Kasumi-1 (cell line): Measurements from ENCODE around the gene APOL1.
"Not testable (repeated sequence)": the region's sequence is repeated elsewhere in the genome, so short reads cannot be mapped to it uniquely, and the experiment has no call there.

Experiments used
- DNase-seq, 2 experiments: peaks; one replicate each; lab custom pipeline; 2025; lab: John Stamatoyannopoulos, UW

The APOL1 gene, protein sequence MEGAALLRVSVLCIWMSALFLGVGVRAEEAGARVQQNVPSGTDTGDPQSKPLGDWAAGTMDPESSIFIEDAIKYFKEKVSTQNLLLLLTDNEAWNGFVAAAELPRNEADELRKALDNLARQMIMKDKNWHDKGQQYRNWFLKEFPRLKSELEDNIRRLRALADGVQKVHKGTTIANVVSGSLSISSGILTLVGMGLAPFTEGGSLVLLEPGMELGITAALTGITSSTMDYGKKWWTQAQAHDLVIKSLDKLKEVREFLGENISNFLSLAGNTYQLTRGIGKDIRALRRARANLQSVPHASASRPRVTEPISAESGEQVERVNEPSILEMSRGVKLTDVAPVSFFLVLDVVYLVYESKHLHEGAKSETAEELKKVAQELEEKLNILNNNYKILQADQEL

DNA sequence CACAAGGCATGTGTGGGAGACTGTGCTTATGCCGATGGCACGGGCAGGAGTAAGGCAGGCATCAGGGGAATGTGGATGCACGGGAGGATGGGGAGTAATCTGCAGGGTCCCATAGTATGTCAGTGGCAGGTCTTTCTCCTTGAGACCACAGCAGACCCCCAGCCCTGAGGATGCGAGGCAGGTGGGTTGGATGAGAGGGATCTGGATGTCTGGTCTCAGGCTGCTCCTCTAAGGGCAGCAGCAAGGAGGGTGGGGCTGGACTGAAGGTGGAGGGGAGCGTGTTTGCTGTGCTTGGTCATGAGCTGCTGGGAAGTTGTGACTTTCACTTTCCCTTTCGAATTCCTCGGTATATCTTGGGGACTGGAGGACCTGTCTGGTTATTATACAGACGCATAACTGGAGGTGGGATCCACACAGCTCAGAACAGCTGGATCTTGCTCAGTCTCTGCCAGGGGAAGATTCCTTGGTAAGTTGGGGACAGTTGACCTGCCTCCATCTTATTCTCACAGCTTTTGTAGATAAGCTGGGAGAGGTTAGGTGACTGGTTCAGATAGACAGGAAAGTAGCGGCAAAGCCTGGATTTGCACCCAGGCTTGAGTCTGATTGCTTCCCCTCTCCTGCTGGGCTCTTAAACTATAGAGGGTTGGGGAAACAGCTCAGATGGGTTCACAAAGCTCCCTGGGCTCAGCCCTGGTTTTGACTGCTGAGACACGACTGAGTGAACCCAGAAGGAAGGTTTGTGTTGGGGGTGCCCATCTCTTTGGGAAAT, at the start of gene APOL1:
Gene APOL1 (plus strand): TSS at position 380 of the 769 bp plus-strand sequence. CDS start 1,823 bp downstream, outside the sequence.
- DNase-seq, result no peak

DNA sequence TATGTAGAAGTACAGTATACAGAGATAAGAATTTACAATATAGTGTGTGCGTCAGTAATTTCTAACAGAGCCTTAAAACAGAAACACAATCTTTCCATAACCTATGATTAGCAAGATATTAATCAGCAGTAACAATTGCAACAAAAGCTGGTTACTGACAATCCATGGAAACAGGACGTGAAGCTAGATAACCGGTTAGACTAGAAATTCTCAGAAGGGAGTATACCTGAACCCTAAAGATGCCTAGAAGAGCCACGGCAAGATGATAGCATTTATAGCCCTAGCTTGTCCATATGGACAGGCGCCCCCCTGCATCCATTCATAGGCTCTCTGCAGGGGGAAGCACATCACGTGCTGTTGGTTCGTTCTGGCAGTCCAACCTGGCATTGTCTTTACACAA, 49.5 kb upstream of the APOL1 start:
- DNase-seq, result not testable (repeated sequence)

DNA sequence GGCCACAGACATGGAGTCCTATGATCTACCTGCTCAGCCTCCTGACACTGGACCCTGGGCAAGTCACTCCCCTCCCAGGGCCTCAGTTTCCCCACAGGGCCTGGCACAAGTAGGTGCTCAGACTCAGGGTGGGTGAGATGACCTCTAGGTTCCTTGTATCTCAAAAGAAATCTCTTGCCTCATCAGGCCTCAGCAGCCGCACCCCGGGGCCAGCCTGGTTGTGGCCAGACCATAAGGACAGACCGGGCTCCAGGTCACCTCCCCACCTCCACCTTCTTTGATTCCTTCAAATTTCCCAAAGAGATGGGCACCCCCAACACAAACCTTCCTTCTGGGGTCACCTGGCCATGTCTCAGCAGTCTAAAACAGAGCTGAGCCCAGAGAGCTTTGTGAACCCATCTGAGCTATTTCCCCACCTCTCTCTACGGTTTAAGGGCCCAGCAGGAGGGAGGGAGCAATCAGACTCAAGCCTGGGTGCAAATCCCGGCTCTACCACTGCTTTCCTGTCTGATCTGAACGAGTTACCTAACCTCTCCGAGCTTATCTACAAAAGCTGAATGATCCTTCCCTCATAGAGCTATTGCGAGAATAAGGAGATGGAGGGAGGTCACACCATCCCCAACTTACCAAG, 48.8 kb upstream of the APOL1 start:
- no peak for DNase-seq

DNA sequence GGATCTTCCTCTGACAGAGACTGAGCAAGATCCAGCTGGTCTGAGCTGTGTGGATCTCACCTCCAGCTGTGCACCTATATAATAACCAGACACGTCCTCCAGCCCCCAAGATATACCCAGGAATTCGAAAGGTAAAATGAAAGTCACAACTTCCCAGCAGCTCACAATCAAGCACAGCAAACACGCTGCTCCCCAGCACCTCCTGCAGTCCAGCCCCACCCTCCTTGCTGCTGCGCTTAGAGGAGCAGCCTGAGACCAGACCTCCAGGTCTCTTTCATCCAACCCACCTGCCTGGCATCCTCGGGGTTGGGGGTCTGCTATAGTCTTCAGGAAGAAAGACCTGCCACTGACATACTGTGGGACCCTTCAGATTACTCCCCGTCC, 48.3 kb upstream of the APOL1 start:
- no peak for DNase-seq

DNA sequence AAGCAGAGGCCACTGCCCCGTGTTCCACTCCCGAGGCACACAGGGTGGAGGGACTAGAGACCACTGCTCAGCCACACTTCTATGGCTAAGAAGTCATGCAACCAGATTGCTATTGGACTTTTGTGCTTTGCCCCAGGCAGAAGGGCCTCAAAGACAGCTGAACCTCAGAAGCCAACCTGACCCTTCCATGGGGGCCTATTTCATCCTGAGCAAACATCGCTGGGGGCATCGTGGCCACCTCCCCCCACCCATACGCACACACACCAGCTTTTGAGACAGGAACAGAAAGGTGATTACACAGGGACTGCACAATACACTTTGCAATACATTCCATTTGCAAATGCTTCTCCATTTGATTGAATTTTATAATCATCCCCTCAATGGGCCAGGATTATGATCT, 47.4 kb upstream of the APOL1 start:
- not testable (repeated sequence) for DNase-seq

DNA sequence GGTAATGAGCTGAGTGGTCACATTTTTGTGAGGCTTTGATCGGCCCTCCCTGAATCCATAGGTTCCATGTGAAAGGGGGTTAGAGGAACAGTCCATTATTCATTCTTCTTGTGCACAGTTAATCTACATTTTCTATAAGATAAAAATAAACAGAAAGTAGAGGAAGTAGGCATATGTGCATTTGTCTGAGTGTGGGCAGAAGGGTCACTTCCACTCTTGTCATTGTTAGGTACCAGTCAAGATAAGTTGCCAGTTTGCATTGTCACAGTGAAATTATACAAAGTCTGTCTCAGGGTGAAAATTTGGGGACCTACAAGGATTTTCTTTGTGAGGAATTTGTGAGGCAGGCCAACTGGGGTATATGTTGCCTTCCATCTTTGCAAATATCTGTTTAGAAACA, 46.7 kb upstream of the APOL1 start:
- no peak for DNase-seq

DNA sequence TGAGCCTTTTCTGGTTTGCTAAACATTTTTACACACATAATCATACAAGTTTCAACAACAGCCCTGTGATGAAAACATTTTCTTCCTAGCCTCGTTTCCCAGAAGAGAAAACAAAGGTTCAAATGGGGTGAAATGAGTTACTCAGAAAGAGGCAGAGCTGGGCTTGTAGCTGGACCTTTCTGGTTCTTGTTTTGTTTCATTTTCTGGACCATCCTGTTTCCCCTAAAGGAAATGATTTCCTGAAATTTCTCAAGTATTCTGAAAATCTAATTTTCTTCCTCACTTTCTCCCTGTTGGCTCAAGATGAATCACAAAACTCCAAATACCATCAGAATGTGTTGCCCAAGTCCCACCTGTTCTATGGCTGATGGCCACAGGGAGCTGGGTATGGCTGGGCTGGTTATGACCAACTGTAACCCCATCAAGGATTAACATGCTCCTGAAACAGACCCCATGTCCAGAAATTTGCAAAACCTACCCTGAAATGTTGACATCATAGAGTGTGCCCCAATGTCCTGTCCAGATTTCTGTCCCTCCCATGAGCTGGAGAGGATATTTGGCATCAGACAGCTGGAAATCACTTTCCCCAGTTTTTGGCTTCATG, 44.7 kb upstream of the APOL1 start:
- DNase-seq, result no peak

DNA sequence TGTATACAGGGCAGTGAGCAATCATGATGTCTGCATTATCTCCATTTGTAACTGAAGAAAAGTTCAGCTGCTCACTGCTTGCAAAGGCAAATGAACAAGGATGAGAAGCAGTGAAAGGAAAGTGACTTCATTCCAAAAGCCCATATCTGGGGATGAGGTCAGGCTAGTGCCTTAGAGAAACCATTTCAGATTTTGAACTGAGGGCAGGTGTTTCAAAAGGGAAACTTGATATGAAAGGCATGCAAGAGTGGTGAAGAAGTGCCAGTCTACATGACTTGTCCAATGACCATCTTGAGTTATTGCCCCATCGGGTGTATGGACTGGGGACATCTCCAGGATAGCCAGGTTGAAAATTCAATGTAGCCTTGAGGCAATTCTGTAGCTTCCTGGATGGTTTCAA, 44.0 kb upstream of the APOL1 start:
- no peak for DNase-seq

DNA sequence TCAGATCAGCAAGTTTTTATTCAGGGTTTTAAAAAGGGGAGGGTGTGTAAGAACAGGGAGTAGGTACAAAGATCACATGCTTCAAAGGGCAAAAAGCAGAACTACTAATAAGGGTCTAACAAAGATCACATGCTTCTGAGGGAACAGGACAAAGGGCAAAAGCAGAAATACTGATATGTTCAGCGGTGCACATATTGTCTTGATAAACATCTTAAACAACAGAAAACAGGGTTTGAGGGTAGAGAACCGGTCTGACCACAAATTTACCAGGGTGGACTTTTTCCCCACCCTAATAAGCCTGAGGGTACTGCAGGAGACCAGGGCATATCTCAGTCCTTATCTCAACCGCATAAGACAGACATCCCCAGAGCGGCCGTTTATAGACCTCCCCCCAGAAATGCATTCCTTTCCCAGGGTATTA, 43.4 kb upstream of the APOL1 start:
- DNase-seq, result not testable (repeated sequence)

DNA sequence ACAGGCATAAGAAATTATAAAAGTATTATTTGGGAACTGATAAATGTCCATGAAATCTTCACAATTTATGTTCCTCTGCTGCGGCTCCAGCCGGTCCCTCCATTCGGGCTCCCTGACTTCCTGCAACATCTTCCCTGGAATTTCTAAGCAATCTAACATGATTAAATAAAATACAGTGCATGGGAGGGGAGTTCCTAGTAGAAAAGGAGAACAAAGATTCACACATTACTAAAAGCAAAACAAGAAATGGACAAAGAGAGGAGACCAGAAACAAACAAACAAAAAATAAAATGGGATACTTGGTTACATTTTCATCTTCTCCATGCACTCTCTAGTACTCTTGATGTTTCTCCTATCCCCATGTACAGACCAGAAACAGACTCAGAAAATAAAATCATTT, 42.7 kb upstream of the APOL1 start:
- DNase-seq, result no peak

DNA sequence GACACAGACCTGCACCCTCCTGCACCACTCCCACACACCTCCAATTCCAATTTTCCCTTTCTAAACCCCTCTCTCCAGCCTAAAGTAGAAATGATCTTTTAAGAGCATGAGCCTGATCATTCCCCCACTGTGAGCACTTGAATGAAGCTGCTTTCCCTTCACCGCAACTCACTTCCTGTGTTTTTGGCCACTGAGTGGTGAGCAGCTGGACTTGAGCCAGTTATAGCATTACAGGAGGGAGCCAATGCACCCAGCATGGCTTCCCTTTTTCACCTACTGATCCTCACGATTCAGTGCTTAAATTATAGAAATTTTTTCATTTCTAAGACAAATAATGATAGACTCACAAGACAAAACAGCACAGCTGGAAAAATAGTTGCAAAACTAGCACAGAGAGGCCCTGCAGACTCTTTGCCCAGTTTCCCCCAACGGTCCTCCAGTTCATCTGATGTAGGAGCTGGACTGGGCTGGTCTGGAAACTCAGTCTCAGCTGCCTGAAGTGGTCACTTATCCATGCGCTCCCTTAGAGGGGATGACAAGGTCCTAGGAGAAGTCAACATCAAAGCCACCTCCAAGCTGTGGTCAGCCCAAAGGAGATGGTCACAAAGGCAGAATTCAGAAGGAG, 41.6 kb upstream of the APOL1 start:
- peak; percentile 70 to 71 for DNase-seq

DNA sequence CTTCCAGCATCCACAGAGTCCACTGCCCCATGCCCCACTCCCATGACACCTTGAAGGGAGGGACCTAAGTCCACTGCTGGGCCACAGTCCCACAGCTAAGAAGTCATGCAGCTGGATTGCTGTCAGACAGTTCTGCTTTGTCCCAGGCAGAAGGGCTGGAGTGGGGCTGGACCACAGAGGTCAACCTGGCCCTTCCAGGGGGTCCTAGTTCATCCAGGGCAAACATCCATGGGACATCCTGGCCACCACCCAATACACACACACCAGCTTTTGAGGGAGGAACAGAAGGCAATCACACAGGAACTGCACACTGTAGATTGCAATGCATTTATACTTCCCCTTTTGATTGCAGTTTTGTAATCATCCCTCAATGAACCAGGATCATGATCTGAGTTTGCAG, 40.0 kb upstream of the APOL1 start:
- DNase-seq, result peak; percentile 58 to 70

DNA sequence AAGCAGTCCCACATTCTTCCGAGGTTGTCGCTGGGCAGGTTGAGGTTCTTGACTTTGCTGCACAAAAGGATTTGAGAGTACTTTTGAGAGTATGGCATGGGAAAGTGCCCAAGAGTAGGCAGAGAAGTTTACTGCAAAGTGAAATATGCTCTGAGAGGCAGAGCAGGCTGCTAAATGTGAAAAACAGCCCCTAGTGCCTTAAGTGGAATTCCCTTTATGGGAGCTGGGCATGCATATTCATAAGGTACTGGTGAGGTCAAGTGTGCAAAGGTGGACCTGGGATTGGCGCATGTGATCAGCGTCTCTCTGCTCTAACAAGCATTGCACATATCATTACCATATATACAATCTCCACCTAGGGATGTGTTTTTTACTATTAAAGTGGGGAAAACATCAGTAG, 39.3 kb upstream of the APOL1 start:
- no peak for DNase-seq

DNA sequence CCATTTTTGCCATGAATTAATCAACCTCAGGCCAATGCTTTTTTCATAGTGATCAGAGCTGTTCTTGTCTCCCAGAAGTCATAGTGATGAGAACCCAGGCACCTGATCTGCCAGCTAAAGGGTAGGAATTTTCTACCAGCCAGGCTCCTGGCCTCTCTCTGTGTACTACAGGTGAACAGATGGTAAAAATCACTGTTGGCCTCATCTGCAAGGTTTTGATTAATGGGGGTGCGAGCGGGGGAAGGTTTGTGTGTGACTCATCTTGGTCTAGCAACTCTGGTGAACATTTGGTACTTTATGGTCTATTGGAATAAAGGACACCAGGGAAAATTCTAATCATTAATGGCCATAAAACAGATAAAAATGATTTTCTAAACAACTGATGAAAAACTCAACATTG, 37.0 kb upstream of the APOL1 start:
- DNase-seq, result no peak

DNA sequence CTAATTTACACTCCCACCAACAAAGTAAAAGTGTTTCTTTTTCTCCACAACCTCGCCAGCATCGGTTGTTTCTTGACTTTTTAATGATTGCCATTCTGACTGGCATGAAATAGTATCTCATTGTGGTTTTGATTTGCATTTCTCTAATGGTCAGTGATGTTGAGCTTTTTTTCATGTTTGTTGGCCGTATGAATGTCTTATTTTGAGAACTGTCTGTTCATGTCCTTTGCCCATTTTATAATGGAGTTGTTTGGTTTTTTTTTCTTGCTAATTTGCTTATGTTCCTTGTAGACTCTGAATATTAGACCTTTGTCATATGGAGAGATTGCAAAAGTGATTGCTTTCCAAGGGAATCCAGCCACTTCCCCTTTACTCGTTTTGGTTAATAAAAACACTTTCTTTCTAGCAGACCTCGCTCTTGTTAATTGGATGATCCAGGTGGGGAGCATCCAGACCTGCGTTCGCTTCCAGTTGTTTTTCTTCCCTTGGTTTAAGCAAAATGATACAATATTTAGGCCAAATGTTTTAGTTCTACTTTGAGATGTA, 34.2 kb upstream of the APOL1 start:
- no peak for DNase-seq

DNA sequence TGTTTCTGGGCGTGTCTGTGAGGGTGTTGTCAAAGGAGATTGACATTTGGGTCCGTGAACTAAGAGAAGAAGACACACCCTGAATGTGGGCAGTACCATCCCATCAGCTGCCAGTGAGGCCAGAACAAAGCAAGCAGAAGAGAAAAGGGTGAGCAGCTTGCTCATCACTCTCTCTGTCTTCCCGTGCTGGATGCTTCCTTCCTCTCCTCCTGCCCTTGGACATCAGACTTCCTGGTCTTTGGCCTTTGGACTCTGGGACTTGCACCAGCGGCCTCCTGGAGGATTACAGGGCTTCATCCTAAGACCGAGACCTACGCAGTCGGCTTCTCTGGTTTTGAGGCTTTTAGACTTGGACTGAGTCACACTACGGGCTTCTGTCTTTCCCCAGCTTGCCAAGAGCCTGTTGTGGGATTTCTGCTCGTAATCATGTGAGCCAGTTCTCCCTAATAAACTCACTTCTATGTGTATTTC, 32.4 kb upstream of the APOL1 start:
- DNase-seq, result no peak

DNA sequence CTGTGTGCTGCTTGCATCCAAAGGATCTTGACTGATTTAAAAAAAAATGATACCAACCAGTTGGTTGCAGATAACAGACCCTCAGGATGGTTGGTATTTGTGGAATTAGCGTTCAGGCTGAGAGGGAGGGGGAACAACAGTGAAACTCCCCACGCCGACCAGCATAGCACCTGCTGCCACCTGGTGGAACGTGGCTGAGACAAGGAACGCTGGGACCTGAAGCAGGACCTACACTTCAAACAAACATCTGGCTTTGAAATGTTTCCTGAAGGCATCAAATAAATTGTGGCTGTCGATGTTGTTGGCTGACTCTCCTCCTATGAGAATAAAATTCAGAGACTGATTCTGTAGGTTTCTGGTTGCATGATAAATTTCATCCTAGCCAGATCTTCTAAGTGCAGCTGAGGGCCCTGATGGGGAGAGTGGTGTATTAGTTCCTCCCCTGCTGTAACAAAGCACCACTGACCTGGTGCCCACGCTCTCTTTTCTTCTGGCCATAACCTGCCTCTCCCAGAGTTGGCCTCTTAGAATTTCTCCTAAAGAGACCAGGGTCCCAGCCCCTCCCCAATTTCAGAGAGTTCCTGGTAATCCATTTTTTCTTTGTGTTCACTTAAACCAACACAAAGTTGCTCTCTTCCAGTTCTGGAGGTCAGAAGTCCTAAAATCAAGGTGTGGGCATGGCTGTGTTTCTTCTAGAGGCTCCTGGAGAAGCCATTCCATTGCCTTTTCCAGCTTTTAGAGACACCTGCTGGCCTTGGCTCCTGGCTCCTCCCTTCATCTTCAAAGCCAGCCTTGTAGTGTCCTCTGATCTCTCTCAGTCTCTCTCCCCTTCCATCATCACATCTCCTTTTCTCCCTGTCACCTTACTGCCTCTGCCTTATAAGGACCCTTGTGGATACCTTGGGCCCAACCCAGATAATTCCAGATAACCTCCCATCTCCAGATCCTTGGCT, 30.9 kb upstream of the APOL1 start:
- peak; percentile 40 to 51 for DNase-seq

DNA sequence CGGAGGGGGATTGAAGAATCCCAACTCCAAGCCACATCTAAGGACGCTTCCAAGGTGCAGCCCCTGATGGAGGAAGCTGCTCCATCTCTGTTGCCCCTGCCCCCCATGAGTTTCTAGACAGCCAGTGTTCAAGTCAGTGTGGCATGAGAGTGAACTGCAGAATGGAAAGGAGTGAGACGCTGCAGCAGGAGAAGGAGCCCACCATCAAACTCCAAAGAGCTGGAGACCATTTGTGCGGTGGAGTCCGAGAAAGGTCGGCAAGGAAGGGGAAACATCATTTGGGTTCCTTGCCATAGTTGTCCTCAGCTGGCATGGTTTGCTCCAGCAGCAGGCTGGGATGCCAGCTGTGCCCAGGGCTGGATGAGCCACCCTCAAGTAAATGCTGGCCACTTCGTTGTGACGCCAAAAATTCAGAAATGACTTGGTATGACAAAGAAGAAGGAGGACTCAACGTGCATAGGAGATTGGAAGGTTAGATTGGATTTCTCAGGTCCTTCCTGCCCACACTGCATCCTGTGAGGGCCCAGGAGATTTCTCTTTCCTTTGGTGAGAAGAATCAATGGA, 30.0 kb upstream of the APOL1 start:
- DNase-seq, result no peak

DNA sequence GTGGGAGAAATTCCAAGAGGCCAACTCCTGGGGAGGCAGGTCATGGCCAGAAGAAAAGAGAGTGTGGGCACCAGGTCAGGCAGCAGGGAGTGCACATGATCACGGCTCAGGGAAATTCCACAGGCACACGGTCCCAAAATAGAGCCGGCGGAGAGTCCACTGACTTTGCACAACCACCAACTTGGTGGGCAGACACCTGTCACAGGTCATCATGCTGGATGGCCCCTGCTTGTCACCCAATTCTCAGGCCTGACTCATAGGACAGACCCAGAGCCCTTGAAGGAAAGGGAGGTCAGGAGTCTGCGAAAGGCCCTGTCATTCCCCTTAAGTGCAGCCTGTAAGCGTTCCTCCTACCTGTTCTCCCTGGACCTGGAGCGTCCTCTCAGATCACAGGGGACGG, 29.4 kb upstream of the APOL1 start:
- no peak for DNase-seq

DNA sequence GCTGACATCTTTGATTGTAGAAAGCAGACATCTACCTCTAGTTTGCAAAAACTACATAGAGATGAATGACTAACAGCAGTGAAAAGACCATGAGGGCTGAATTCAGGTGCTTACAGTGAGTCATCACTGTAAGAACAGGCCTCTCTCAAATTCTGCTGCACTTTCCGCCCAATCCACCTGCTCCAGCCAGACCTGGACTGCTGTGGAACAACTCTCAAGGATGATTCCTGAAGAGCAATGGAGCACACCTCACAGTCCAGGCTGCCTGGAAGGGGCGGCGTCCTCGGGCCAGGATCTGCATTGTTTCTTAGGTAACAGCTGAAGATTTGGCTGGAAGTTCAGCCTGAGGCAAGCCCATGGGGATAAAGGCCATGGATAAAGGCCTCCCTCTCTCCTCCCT, 28.7 kb upstream of the APOL1 start:
- DNase-seq, result no peak
